K562 (cell line): ENCODE measurements around the gene CORO2A. TPM values are rescaled to one million over a fixed set of nuclear protein-coding genes. Genes with fewer than 3 reads are reported as not detected.
A peak's percentile ranks its signal among the peaks of the same experiment; 100 is the strongest.

Experiments used
- ATAC-seq: fragments of 200-7000 bp; cut with Tn5 transposase; 3 replicates; pipeline ENCODE4 v1.9.1; 2020; ENCODE audit warnings: moderate library complexity
- BruUV-seq: library from RNA; stranded (reverse); fragments of 400-500 nt; replicated peaks from 2 replicates; lab custom pipeline; 2021; lab: Mats Ljungman, UMichigan
- CTCF ChIA-PET: fragments of 300-600 bp; formaldehyde crosslinking; extraction: SDS; loops from one replicate; lab custom pipeline; 2021; ENCODE audit warnings: low intra/inter-chr PET ratio; lab: Yijun Ruan, JAX
- POLR2A ChIA-PET: fragments of 300-600, 350-650 bp; sonication (Branson Sonifier 250); formaldehyde crosslinking; extraction: SDS; loops from one replicate; lab custom pipeline; 2021; ENCODE audit warnings: antibody characterized with exemption, inconsistent platforms; lab: Yijun Ruan, JAX
- DNase-seq, 4 experiments: peaks; one replicate each; pipeline versions ENCODE4 v3.0.0 to v3.0.0-alpha.2; 2011 to 2018; ENCODE audit warnings: low spot score in 3 of 4, mixed read lengths in 3 of 4; ENCODE audit errors: extremely low read depth in 1 of 4
- FAIRE-seq: peaks from 2 replicates; lab custom pipeline; 2011; peaks lifted over from hg19 to GRCh38; lab: Jason Lieb, UNC
- H2AFZ ChIP-seq: 2 replicates; pipeline ENCODE4 v1.6.0; 2011; ENCODE audit warnings: low read depth, low read length, control low read depth, inconsistent platforms
- H3K27ac ChIP-seq: fragments of 200-600 bp; 3 replicates; pipeline ENCODE4 v1.8.0; 2011; ENCODE audit warnings: low read depth, mild to moderate bottlenecking, control low read depth, inconsistent platforms, low read length, moderate library complexity, mixed read lengths; ENCODE audit errors: extremely low read depth
- H3K27me3 ChIP-seq, 2 experiments: fragments of 300-600 bp in 1 of 2; 2 replicates in 1 of 2; 3 replicates in 1 of 2; pipeline versions ENCODE4 v1.6.0 to v1.8.0; 2011; ENCODE audit warnings: inconsistent platforms in 2 of 2, low read length in 2 of 2, mild to moderate bottlenecking in 1 of 2, mixed read lengths in 1 of 2, moderate library complexity in 1 of 2; ENCODE audit not compliant: control insufficient read depth in 2 of 2, insufficient read depth in 2 of 2
- H3K36me3 ChIP-seq: fragments of 300-600 bp; 3 replicates; pipeline ENCODE4 v1.8.0; 2011; ENCODE audit warnings: mild to moderate bottlenecking, low read length, inconsistent platforms; ENCODE audit not compliant: control insufficient read depth, insufficient read depth
- H3K4me1 ChIP-seq, 2 experiments: fragments of 200-600 bp in 1 of 2; replicated peaks in 1 of 2; 2 replicates in 1 of 2; 3 replicates in 1 of 2; pipeline versions ENCODE4 v1.5.1 to v1.8.0; 2011; ENCODE audit warnings: inconsistent platforms in 2 of 2, low read length in 2 of 2, mild to moderate bottlenecking in 1 of 2, mixed read lengths in 1 of 2, moderate library complexity in 1 of 2; ENCODE audit not compliant: control insufficient read depth in 2 of 2, insufficient read depth in 2 of 2
- H3K4me2 ChIP-seq: 2 replicates; pipeline ENCODE4 v1.6.1; 2011; ENCODE audit warnings: low read length, control low read depth, inconsistent platforms, mixed read lengths; ENCODE audit not compliant: insufficient read depth
- H3K4me3 ChIP-seq: fragments of 200-600 bp; sonication (generic), shearing (Covaris generic); 2 replicates; pipeline ENCODE4 v1.5.1; 2016; ENCODE audit warnings: control low read depth, inconsistent platforms
- H3K79me2 ChIP-seq: fragments of 200-600 bp; 3 replicates; pipeline ENCODE4 v1.8.0; 2011; ENCODE audit warnings: low read length, inconsistent platforms; ENCODE audit not compliant: control insufficient read depth, insufficient read depth
- H3K9ac ChIP-seq, 2 experiments: 2 replicates each; pipeline versions ENCODE4 v1.6.0 to v1.6.1; 2011; ENCODE audit warnings: low read depth in 2 of 2, low read length in 2 of 2, control low read depth in 1 of 2, inconsistent platforms in 1 of 2, mild to moderate bottlenecking in 1 of 2, mixed read lengths in 1 of 2; ENCODE audit not compliant: insufficient read depth in 1 of 2
- H3K9me1 ChIP-seq: one replicate; pipeline ENCODE4 v1.6.0; 2011; ENCODE audit warnings: inconsistent platforms, mild to moderate bottlenecking, low read length, moderate library complexity; ENCODE audit not compliant: control insufficient read depth, insufficient read depth
- H3K9me3 ChIP-seq: replicated peaks from 2 replicates; pipeline ENCODE4 v1.5.1; 2011; ENCODE audit warnings: low read depth, low read length, inconsistent platforms; ENCODE audit not compliant: control insufficient read depth, insufficient read depth
- H4K20me1 ChIP-seq: replicated peaks from 2 replicates; pipeline ENCODE4 v1.6.1; 2011; ENCODE audit warnings: low read length, inconsistent platforms, mixed read lengths; ENCODE audit not compliant: control insufficient read depth, insufficient read depth
- BRCA1 ChIP-seq, 2 experiments: fragments of 450-650 bp in 1 of 2; sonication (generic) in 1 of 2; formaldehyde crosslinking in 1 of 2; IDR thresholded peaks; 2 replicates each; pipeline versions ENCODE4 v1.5.0 to v1.6.1; 2017 to 2020; ENCODE audit warnings: mild to moderate bottlenecking in 1 of 2, missing genetic modification reagents in 1 of 2
- EP300 ChIP-seq: IDR thresholded peaks from 2 replicates; pipeline ENCODE4 v1.6.1; 2012; ENCODE audit warnings: low read length, improper control_type of control experiment
- HMG20A ChIP-seq: fragments of 450-650 bp; formaldehyde crosslinking; conservative IDR thresholded peaks from 2 replicates; pipeline ENCODE4 v1.4.0; 2020; ENCODE audit warnings: mild to moderate bottlenecking, mixed read lengths
- HOMEZ ChIP-seq: fragments of 250-450 bp; sonication (Bioruptor Pico); IDR thresholded peaks from 2 replicates; pipeline ENCODE4 v1.4.0; 2020; ENCODE audit warnings: mild to moderate bottlenecking, moderate library complexity
- NCOR1 ChIP-seq: fragments of 450-650 bp; IDR thresholded peaks from 2 replicates; pipeline ENCODE4 v1.6.1; 2016; ENCODE audit warnings: mild to moderate bottlenecking, moderate library complexity
- NFE2L1 ChIP-seq: fragments of 450-650 bp; IDR thresholded peaks from 2 replicates; pipeline ENCODE4 v1.6.1; 2016; ENCODE audit warnings: missing genetic modification characterization, low read depth, mild to moderate bottlenecking, missing compliant biosample characterization, moderate library complexity, borderline replicate concordance
- OTX1 ChIP-seq: fragments of 450-650 bp; formaldehyde crosslinking; IDR thresholded peaks from 2 replicates; pipeline ENCODE4 v1.4.0; 2022; ENCODE audit warnings: mild to moderate bottlenecking
- PBX2 ChIP-seq, 2 experiments: IDR thresholded peaks in 1 of 2; conservative IDR thresholded peaks in 1 of 2; 2 replicates each; pipeline ENCODE4 v1.6.1; 2016; ENCODE audit warnings: low read depth in 2 of 2, mild to moderate bottlenecking in 1 of 2, missing compliant biosample characterization in 1 of 2, missing genetic modification characterization in 1 of 2, moderate library complexity in 1 of 2
- POLR3G ChIP-seq: IDR thresholded peaks from 2 replicates; pipeline ENCODE4 v1.6.1; 2011; ENCODE audit not compliant: insufficient read length, insufficient replicate concordance; ENCODE audit errors: extremely low read depth
- PRDM10 ChIP-seq: fragments of 450-650 bp; IDR thresholded peaks from 2 replicates; pipeline ENCODE4 v1.6.1; 2018; ENCODE audit not compliant: partially characterized antibody
- TAF15 ChIP-seq: fragments of 200-400 bp; formaldehyde crosslinking; IDR thresholded peaks from 2 replicates; pipeline ENCODE4 v1.6.1; 2017; ENCODE audit warnings: mild to moderate bottlenecking, low read depth, low read length, moderate library complexity
- ZNF23 ChIP-seq: fragments of 250-450 bp; sonication (Bioruptor Pico); IDR thresholded peaks from 2 replicates; pipeline ENCODE4 v1.4.0; 2020; ENCODE audit warnings: mild to moderate bottlenecking
- ZNF589 ChIP-seq: fragments of 200-800 bp; sonication (Bioruptor generic); IDR thresholded peaks from 2 replicates; pipeline ENCODE4 v1.6.1; 2016; ENCODE audit warnings: low read depth, missing genetic modification characterization, missing compliant biosample characterization
- ZSCAN29 ChIP-seq: fragments of 450-650 bp; IDR thresholded peaks from 2 replicates; pipeline ENCODE4 v1.6.1; 2017
- WGBS: fragments of 100-300 bp; shearing (Covaris generic); methylation state at CpG from one replicate; pipeline ENCODE4 v1.1.6; 2016; ENCODE audit warnings: low coverage, mixed read lengths; ENCODE audit not compliant: insufficient coverage; ENCODE audit errors: missing lambda C conversion rate; 5-methylcytosine and 5-hydroxymethylcytosine counted together
- in situ Hi-C: fragments of 300-500 bp; cut with MboI; formaldehyde crosslinking; loops from 4 replicates; pipeline ENCODE4 v1.15.0; 2018; ENCODE audit warnings: inconsistent platforms, mixed read lengths
- intact Hi-C: fragments of 100-400 bp; cut with micrococcal nuclease; formaldehyde crosslinking; loops from 2 replicates; pipeline ENCODE4 v1.14.2; 2022
- polyA plus RNA-seq, 8 experiments: library from polyadenylated mRNA; depleted of rRNA in 4 of 8; stranded (reverse) in 5 of 8; unstranded in 3 of 8; fragments of >200 nt; fragmentation: Nextera tagmentation in 2 of 8; fragmentation: Illumina TruSeq in 1 of 8; extraction: Ambion mirVana in 2 of 8; extraction: Trizol in 1 of 8; gene quantifications; 2 replicates each; pipeline versions ENCODE4 v1.2.1 to v1.2.3, GENCODE V29; 2011 to 2014; ENCODE audit warnings: inconsistent platforms in 1 of 8, missing spikeins in 1 of 8
- total RNA-seq, 7 experiments: library from RNA; depleted of rRNA in 6 of 7; stranded (reverse); fragments of >200 nt in 6 of 7; fragmentation: Illumina TruSeq in 2 of 7; extraction: Trizol in 2 of 7; gene quantifications; 2 replicates each; pipeline versions ENCODE4 v1.2.1 to v1.2.3, GENCODE V29; 2011 to 2021; ENCODE audit warnings: low replicate concordance in 1 of 7

Gene CORO2A
- total and polyA plus RNA-seq, 9 of the 15 experiments (the other 6 are each of a cell fraction or from before 2014, with no cell fraction given): 9.5 to 26.6 (median 18.0) TPM

GRCh38 chr9:98195671-98196070, 3.2 kb upstream of the CORO2A start:
- FAIRE-seq (no peak), ATAC-seq (no peak), DNase-seq (no peak)
- Histone ChIP-seq H3K79me2 (peaks cover 18% of the 10 kb centered on the region), H3K4me1 (peaks cover 16 to 31% of the 10 kb centered on the region in 2 experiments; a peak in 4 of 5 replicates), H2AFZ (no peak overlapping the region), H4K20me1 (no peaks in the 10 kb centered on the region), H3K9me1 (no peaks in the 10 kb centered on the region), H3K9ac (peak overlapping the region in 1 of 2 experiments; percentile 38; a peak in 1 of 4 replicates), H3K4me2 (no peak overlapping the region), H3K27me3 (no peaks in the 10 kb centered on the region), H3K9me3 (no peaks in the 10 kb centered on the region), H3K36me3 (peaks cover 1% of the 10 kb centered on the region; the same call in 1 of the 3 replicates), H3K4me3 (no peak overlapping the region), H3K27ac (no peak overlapping the region)
- CTCF ChIA-PET: no interaction called here
- no TSS peak for BruUV-seq
- 61% methylated on average over 4 of the region's 4 CpGs for WGBS
- intact Hi-C loops (no loop called here), in situ Hi-C loops (no loop called here)
- POLR2A ChIA-PET: interaction anchor here (0.6 kb wide), 1 partner anchor 12 kb away, joined by 3 read pairs; no protein-coding TSS in a partner anchor
- TF ChIP-seq TAF15: no peak
- TF ChIP-seq ZNF23 (CRISPR knock-in tag): no peak
- no peak for TF ChIP-seq POLR3G
- no peak for TF ChIP-seq NCOR1
- TF ChIP-seq HOMEZ: no peak
- no peak for TF ChIP-seq BRCA1 (IDR thresholded peaks at IDR 0.05)
- TF ChIP-seq BRCA1 (CRISPR knock-in tag; IDR thresholded peaks at IDR 0.05): no peak
- TF ChIP-seq NFE2L1 (tag): no peak
- no peak for TF ChIP-seq HMG20A (CRISPR knock-in tag)
- TF ChIP-seq PRDM10: no peak
- no peak for TF ChIP-seq OTX1 (CRISPR knock-in tag)
- TF ChIP-seq ZNF589 (CRISPR knock-in tag): no peak
- TF ChIP-seq ZSCAN29: no peak
- TF ChIP-seq EP300: no peak
- no peak for TF ChIP-seq PBX2 (CRISPR knock-in tag; IDR thresholded peaks at IDR 0.05; ENCODE audit: low read depth)
- TF ChIP-seq PBX2 (tag; conservative IDR thresholded peaks at IDR 0.05; ENCODE audit: low read depth): no peak
